Measurements from ENCODE around the gene ETV1. TPM values are rescaled to one million over a fixed set of nuclear protein-coding genes. Genes with fewer than 3 reads are reported as not detected.
A peak's percentile ranks its signal among the peaks of the same experiment; 100 is the strongest.

Gene ETV1
- total RNA-seq, 1 experiment from 2014 or later = 23.3 TPM

GRCh38 chr7:13911909-13912308 is 77.6 kb downstream of the ETV1 start:
- peak overlapping the region; percentile 9; the same call in 1 of the 2 replicates for H3K27ac ChIP-seq (ENCODE audit: low read depth, low read length)
- RAD21 ChIA-PET (ENCODE audit: low non-redundant PET in 1 of 2, low total read pairs in 2 of 2, uncharacterized antibody in 2 of 2, unreplicated experiment in 2 of 2) = no interaction called here

More at GRCh38 chr7:13911909-13912308, 77.6 kb downstream of the ETV1 start:
- CTCF ChIA-PET = no interaction called here
- Histone ChIP-seq H4K20me1 (ENCODE audit: insufficient read depth) (no peaks in the 10 kb centered on the region), H3K79me2 (ENCODE audit: insufficient read depth, low read length) (no peaks in the 10 kb centered on the region), H3K4me1 (ENCODE audit: control insufficient read depth in 1 of 2, insufficient read depth in 2 of 2, low read length in 2 of 2) (peaks cover 35 to 46% of the 10 kb centered on the region in 2 experiments), H2AFZ (ENCODE audit: low read depth, low read length, poor library complexity, severe bottlenecking) (no peak overlapping the region), H3K9me3 (ENCODE audit: control insufficient read depth in 1 of 2, insufficient read depth in 1 of 2, low read depth in 1 of 2, low read length in 2 of 2) (no peaks in the 10 kb centered on the region), H3K4me2 (ENCODE audit: low read length) (no peak overlapping the region), H3K9me2 (ENCODE audit: insufficient read depth) (no peaks in the 10 kb centered on the region), H3K9ac (ENCODE audit: low read length) (no peak overlapping the region), H3K36me3 (ENCODE audit: control insufficient read depth in 1 of 2, insufficient read depth in 2 of 2, low read length in 2 of 2) (no peaks in the 10 kb centered on the region), H3K4me3 (replicated peaks in 1 of 2; ENCODE audit: low read depth in 1 of 2, low read length in 2 of 2) (no peak overlapping the region), H3K27me3 (ENCODE audit: insufficient read depth, low read length) (no peaks in the 10 kb centered on the region)
- POLR2A ChIA-PET = no interaction called here
- no TSS peak for BruUV-seq (replicated peaks)
- no peak for ATAC-seq
- intact Hi-C loops (cut with micrococcal nuclease) = no loop called here
- TF ChIP-seq ATF3 (IDR thresholded peaks at IDR 0.05) (no peak), ZFX (IDR thresholded peaks at IDR 0.05) (no peak), EZH2 (IDR thresholded peaks at IDR 0.05) (no peak), CTCF (IDR thresholded peaks at IDR 0.05 in 2 of 3, conservative IDR thresholded peaks at IDR 0.05 in 1 of 3; ENCODE audit: borderline replicate concordance in 1 of 3, insufficient read depth in 1 of 3, low read depth in 2 of 3, low read length in 2 of 3) (no peak), SIN3A (IDR thresholded peaks at IDR 0.05; ENCODE audit: low read depth) (no peak), RAD21 (IDR thresholded peaks at IDR 0.05; ENCODE audit: low read depth) (no peak), ELF1 (IDR thresholded peaks at IDR 0.05; ENCODE audit: borderline replicate concordance, low read depth) (no peak), TCF7L2 (IDR thresholded peaks at IDR 0.05; ENCODE audit: borderline replicate concordance, extremely low read depth, insufficient read depth, insufficient read length) (no peak), POLR2AphosphoS5 (IDR thresholded peaks at IDR 0.05; ENCODE audit: low read depth, low read length) (no peak), FOSL1 (IDR thresholded peaks at IDR 0.05; ENCODE audit: low read depth) (no peak), JUND (IDR thresholded peaks at IDR 0.05) (no peak), YY1 (IDR thresholded peaks at IDR 0.05; ENCODE audit: extremely low read depth, insufficient replicate concordance, low read depth, low read length) (no peak)
- DNase-seq (ENCODE audit: low read depth, low spot score) = no peak
